GM12801 (cell line): Measurements from ENCODE around the gene ABCA10.

Source experiments
- CTCF ChIP-seq: IDR thresholded peaks from one replicate; pipeline ENCODE4 v1.5.1; 2011; ENCODE audit warnings: control low read depth; ENCODE audit not compliant: insufficient read length; ENCODE audit errors: extremely low read depth

The ABCA10 gene

GRCh38 chr17:69228576-69228975, at the start of gene ABCA10:
Gene ABCA10, minus strand, starts transcription at chr17:69228824. Its CDS starts 3,466 bp downstream, at chr17:69225358.
- no peak for TF ChIP-seq CTCF

GRCh38 chr17:69275751-69276150, 47.1 kb upstream of the ABCA10 start:
- TF ChIP-seq CTCF, result no peak

- no peak for TF ChIP-seq CTCF
These were observed 42.4 kb upstream of the ABCA10 start for GRCh38 chr17:69271023-69271422.

- no peak for TF ChIP-seq CTCF
These were observed 40.7 kb upstream of the ABCA10 start for GRCh38 chr17:69269131-69269998.

- no peak for TF ChIP-seq CTCF
These were observed 40.0 kb upstream of the ABCA10 start for GRCh38 chr17:69268543-69269014.

GRCh38 chr17:69267219-69267618, 38.6 kb upstream of the ABCA10 start:
- no peak for TF ChIP-seq CTCF

- TF ChIP-seq CTCF, result no peak
These were observed 37.2 kb upstream of the ABCA10 start for GRCh38 chr17:69265873-69266272.
